ENCODE data around the gene RPL18.
"Not testable (repeated sequence)": the region's sequence is repeated elsewhere in the genome, so short reads cannot be mapped to it uniquely, and the experiment has no call there.

Gene RPL18

DNA sequence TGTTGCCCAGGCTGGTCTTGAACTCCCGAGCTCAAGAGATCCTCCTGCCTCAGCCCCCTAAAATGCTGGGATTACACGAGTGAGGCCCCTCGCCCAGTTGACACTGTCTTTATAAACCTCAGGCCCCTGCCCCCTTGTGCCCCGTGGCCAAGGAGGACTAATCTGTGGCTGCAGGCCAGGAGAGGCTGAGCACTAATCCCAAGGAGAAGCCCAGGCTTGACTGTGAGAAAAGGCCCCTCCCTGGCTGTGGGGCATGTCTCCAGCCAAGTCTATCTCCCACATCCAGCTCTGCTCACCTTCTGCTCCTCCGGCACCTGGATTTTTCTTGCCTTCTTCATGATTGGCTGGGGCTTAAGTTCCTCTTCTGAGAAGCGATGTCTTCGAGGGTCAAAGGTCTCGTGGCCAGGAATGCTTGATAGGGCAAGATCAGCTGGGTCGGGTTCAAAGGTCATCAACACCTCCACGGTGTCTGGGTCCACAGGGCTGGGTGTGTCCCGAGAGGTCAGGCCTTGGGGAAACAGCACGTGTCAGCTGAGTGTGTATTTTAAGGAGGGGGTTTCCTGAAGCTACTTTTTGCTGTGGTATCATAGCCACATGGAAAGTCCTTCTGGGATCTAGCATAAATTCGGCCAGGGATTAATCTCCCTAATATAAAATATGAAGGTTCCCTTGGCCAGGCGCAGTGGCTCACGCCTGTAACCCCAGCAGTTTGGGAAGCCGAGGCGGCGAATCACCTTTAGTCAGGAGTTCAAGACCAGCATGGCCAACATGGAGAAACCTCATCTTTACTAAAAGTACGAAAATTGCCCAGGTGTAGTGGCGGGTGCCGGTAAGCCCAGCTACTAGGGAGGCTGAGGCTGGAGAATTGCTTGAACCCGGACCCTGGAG, 14.4 kb upstream of the RPL18 start:
- peak overlapping the region; percentile 52 for H3K4me3 ChIP-seq (ENCODE audit: low read length)
- H3K27ac ChIP-seq (ENCODE audit: low read depth, low read length) = peak overlapping the region; percentile 67
- peaks cover 16% of the 10 kb centered on the region for H3K36me3 ChIP-seq (ENCODE audit: control insufficient read depth, insufficient read depth, low read length)
- peaks cover 40% of the 10 kb centered on the region for H3K4me1 ChIP-seq (ENCODE audit: control insufficient read depth, insufficient read depth, low read length)
- H3K27me3 ChIP-seq (ENCODE audit: control insufficient read depth, insufficient read depth, low read length) = no peaks in the 10 kb centered on the region
- no peak overlapping the region for H3K9ac ChIP-seq (ENCODE audit: low read length)

DNA sequence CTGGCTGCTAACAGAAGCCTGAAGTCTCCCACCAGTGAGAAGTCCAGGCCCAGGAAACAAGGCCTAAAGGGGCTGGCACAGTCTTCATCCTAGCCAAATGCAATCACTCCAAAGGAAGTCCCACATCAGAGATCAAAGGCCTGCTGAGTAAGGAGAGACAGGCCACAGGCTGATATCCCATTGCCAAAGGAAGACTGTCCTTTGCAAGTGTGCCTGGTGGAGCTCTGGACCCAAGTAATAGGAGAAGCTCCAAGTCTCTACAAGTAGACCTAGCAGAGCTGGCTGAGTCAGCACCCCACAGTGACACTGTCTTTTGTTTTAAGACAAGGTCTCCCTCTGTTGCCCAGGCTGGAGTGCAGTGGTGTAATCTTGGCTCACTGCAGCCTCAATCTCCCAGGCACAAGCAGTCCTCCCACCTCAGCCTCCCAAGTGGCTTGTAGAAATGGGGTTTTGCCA, 13.7 kb upstream of the RPL18 start:
- peak overlapping the region; percentile 43 for H3K27ac ChIP-seq (ENCODE audit: low read depth, low read length)
- H3K4me3 ChIP-seq (ENCODE audit: low read length) = peak overlapping the region; percentile 24
- no peaks in the 10 kb centered on the region for H3K27me3 ChIP-seq (ENCODE audit: control insufficient read depth, insufficient read depth, low read length)
- peaks cover 38% of the 10 kb centered on the region for H3K4me1 ChIP-seq (ENCODE audit: control insufficient read depth, insufficient read depth, low read length)
- H3K9ac ChIP-seq (ENCODE audit: low read length) = no peak overlapping the region
- peaks cover 16% of the 10 kb centered on the region for H3K36me3 ChIP-seq (ENCODE audit: control insufficient read depth, insufficient read depth, low read length)

- H3K27me3 ChIP-seq (ENCODE audit: control insufficient read depth, insufficient read depth, low read length); H3K9ac ChIP-seq (ENCODE audit: low read length): not testable (repeated sequence)
- Histone ChIP-seq H3K4me1 (ENCODE audit: control insufficient read depth, insufficient read depth, low read length) (peaks cover 38% of the 10 kb centered on the region), H3K4me3 (ENCODE audit: low read length) (peak overlapping the region; percentile 2), H3K36me3 (ENCODE audit: control insufficient read depth, insufficient read depth, low read length) (peaks cover 16% of the 10 kb centered on the region), H3K27ac (ENCODE audit: low read depth, low read length) (peak overlapping the region; percentile 43)
These were observed 13.3 kb upstream of the RPL18 start for GRCh38 chr19:48632286-48632685.

GRCh38 chr19:48631225-48631624, 12.2 kb upstream of the RPL18 start:
- H3K9ac ChIP-seq (ENCODE audit: low read length) = peak overlapping the region; percentile 36

GRCh38 chr19:48630296-48631063, 11.5 kb upstream of the RPL18 start:
- Histone ChIP-seq H3K4me1 (ENCODE audit: control insufficient read depth, insufficient read depth, low read length) (peaks cover 38% of the 10 kb centered on the region), H3K36me3 (ENCODE audit: control insufficient read depth, insufficient read depth, low read length) (peaks cover 16% of the 10 kb centered on the region)

More at GRCh38 chr19:48631225-48631624, 12.2 kb upstream of the RPL18 start:
- Histone ChIP-seq H3K27me3 (ENCODE audit: control insufficient read depth, insufficient read depth, low read length) (no peaks in the 10 kb centered on the region), H3K27ac (ENCODE audit: low read depth, low read length) (peak overlapping the region; percentile 74), H3K36me3 (ENCODE audit: control insufficient read depth, insufficient read depth, low read length) (peaks cover 16% of the 10 kb centered on the region), H3K4me1 (ENCODE audit: control insufficient read depth, insufficient read depth, low read length) (peaks cover 38% of the 10 kb centered on the region), H3K4me3 (ENCODE audit: low read length) (no peak overlapping the region)

DNA sequence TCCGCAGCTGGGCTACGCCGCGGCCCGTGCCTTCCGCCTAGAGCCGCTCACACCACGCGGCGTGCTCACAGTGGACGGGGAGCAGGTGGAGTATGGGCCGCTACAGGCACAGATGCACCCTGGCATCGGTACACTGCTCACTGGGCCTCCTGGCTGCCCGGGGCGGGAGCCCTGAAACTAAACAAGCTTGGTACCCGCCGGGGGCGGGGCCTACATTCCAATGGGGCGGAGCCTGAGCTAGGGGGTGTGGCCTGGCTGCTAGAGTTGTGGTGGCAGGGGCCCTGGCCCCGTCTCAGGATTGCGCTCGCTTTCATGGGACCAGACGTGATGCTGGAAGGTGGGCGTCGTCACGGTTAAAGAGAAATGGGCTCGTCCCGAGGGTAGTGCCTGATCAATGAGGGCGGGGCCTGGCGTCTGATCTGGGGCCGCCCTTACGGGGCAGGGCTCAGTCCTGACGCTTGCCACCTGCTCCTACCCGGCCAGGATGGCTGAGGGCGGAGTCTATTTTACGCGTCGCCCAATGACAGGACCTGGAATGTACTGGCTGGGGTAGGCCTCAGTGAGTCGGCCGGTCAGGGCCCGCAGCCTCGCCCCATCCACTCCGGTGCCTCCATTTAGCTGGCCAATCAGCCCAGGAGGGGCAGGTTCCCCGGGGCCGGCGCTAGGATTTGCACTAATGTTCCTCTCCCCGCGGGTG, 10.8 kb upstream of the RPL18 start:
- Histone ChIP-seq H3K4me3 (ENCODE audit: low read length) (peak overlapping the region; percentile 27), H3K27ac (ENCODE audit: low read depth, low read length) (peak overlapping the region; percentile 74), H3K4me1 (ENCODE audit: control insufficient read depth, insufficient read depth, low read length) (peaks cover 33% of the 10 kb centered on the region), H3K27me3 (ENCODE audit: control insufficient read depth, insufficient read depth, low read length) (no peaks in the 10 kb centered on the region), H3K9ac (ENCODE audit: low read length) (peak overlapping the region; percentile 49), H3K36me3 (ENCODE audit: control insufficient read depth, insufficient read depth, low read length) (peaks cover 16% of the 10 kb centered on the region)

More at GRCh38 chr19:48630296-48631063, 11.5 kb upstream of the RPL18 start:
- H3K9ac ChIP-seq (ENCODE audit: low read length) = peak overlapping the region; percentile 49
- peak overlapping the region; percentile 27 for H3K4me3 ChIP-seq (ENCODE audit: low read length)
- H3K27me3 ChIP-seq (ENCODE audit: control insufficient read depth, insufficient read depth, low read length) = no peaks in the 10 kb centered on the region
- peak overlapping the region; percentile 74 for H3K27ac ChIP-seq (ENCODE audit: low read depth, low read length)

DNA sequence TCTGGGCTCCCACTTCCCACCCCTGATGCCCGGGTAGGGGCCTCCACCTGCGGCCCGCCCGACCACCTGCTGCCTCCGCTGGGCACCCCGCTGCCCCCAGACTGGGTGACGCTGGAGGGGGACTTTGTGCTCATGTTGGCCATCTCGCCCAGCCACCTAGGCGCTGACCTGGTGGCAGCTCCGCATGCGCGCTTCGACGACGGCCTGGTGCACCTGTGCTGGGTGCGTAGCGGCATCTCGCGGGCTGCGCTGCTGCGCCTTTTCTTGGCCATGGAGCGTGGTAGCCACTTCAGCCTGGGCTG, 10.3 kb upstream of the RPL18 start:
- peaks cover 16% of the 10 kb centered on the region for H3K36me3 ChIP-seq (ENCODE audit: control insufficient read depth, insufficient read depth, low read length)
- no peak overlapping the region for H3K4me3 ChIP-seq (ENCODE audit: low read length)
- peaks cover 31% of the 10 kb centered on the region for H3K4me1 ChIP-seq (ENCODE audit: control insufficient read depth, insufficient read depth, low read length)
- no peak overlapping the region for H3K9ac ChIP-seq (ENCODE audit: low read length)
- H3K27ac ChIP-seq (ENCODE audit: low read depth, low read length) = peak overlapping the region; percentile 74
- H3K27me3 ChIP-seq (ENCODE audit: control insufficient read depth, insufficient read depth, low read length) = no peaks in the 10 kb centered on the region

- H3K27me3 ChIP-seq (ENCODE audit: control insufficient read depth, insufficient read depth, low read length) = no peaks in the 10 kb centered on the region
- H3K9ac ChIP-seq (ENCODE audit: low read length) = no peak overlapping the region
- peaks cover 28% of the 10 kb centered on the region for H3K4me1 ChIP-seq (ENCODE audit: control insufficient read depth, insufficient read depth, low read length)
- no peak overlapping the region for H3K27ac ChIP-seq (ENCODE audit: low read depth, low read length)
- H3K4me3 ChIP-seq (ENCODE audit: low read length) = no peak overlapping the region
- H3K36me3 ChIP-seq (ENCODE audit: control insufficient read depth, insufficient read depth, low read length) = peaks cover 16% of the 10 kb centered on the region
These were observed 9.7 kb upstream of the RPL18 start for GRCh38 chr19:48628486-48629296.

DNA sequence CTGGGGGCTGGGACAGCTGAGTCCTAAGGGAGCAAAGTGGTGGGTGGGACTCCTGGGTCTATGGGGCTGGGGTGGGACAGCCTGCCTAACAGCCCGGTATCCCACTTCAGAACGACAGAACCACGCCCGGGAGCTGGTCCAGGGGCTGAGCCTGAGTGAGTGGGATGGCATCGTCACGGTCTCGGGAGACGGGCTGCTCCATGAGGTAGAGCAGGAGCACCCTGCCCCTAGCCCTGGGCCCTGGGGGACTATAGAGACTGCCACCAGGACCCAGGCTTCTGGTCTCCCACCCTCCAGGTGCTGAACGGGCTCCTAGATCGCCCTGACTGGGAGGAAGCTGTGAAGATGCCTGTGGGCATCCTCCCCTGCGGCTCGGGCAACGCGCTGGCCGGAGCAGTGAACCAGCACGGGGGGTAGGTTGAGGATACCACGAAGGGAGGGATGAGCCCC, 8.9 kb upstream of the RPL18 start:
- H3K4me1 ChIP-seq (ENCODE audit: control insufficient read depth, insufficient read depth, low read length) = peaks cover 26% of the 10 kb centered on the region
- no peak overlapping the region for H3K27ac ChIP-seq (ENCODE audit: low read depth, low read length)
- no peaks in the 10 kb centered on the region for H3K27me3 ChIP-seq (ENCODE audit: control insufficient read depth, insufficient read depth, low read length)
- H3K9ac ChIP-seq (ENCODE audit: low read length) = no peak overlapping the region
- peaks cover 11% of the 10 kb centered on the region for H3K36me3 ChIP-seq (ENCODE audit: control insufficient read depth, insufficient read depth, low read length)
- H3K4me3 ChIP-seq (ENCODE audit: low read length) = no peak overlapping the region

DNA sequence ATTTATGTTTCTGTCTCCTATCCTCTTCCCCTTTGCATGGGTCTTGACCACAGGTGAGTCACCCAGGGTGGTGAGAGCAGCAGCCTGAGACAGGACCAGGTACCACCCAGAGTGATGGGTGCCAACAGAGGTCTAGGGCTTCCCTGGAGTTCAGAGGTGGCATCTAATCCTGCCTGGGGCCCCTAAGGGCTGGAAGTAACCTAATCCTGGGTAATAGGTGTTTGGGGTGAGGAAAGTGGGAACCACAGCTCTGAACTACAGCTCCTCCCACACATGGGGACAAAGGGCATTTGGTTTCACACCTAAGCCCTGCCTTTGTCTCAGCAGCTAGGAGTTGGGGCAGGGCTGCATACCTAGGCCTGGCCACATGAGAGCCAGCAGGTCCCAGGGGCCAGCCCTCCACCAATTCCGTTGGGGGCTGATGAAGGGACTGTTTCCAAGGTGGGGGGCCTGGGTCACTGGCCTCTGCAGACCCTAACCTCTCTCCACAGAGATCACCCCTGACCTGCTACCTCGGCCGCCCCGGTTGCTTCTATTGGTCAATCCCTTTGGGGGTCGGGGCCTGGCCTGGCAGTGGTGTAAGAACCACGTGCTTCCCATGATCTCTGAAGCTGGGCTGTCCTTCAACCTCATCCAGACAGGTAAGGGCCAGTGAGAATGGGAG, 8.4 kb upstream of the RPL18 start:
- H3K4me1 ChIP-seq (ENCODE audit: control insufficient read depth, insufficient read depth, low read length) = peaks cover 21% of the 10 kb centered on the region
- peaks cover 8% of the 10 kb centered on the region for H3K36me3 ChIP-seq (ENCODE audit: control insufficient read depth, insufficient read depth, low read length)
- no peak overlapping the region for H3K9ac ChIP-seq (ENCODE audit: low read length)
- H3K27me3 ChIP-seq (ENCODE audit: control insufficient read depth, insufficient read depth, low read length) = no peaks in the 10 kb centered on the region
- no peak overlapping the region for H3K4me3 ChIP-seq (ENCODE audit: low read length)
- H3K27ac ChIP-seq (ENCODE audit: low read depth, low read length) = no peak overlapping the region

DNA sequence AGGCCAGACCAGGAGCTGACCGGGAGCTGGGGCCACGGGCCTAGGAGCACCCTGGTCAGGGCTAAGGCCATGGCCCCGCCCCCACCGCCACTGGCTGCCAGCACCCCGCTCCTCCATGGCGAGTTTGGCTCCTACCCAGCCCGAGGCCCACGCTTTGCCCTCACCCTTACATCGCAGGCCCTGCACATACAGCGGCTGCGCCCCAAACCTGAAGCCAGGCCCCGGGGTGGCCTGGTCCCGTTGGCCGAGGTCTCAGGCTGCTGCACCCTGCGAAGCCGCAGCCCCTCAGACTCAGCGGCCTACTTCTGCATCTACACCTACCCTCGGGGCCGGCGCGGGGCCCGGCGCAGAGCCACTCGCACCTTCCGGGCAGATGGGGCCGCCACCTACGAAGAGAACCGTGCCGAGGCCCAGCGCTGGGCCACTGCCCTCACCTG, 6.9 kb upstream of the RPL18 start:
- Histone ChIP-seq H3K9ac (ENCODE audit: low read length) (no peak overlapping the region), H3K36me3 (ENCODE audit: control insufficient read depth, insufficient read depth, low read length) (peaks cover 2% of the 10 kb centered on the region), H3K4me3 (ENCODE audit: low read length) (no peak overlapping the region), H3K27ac (ENCODE audit: low read depth, low read length) (no peak overlapping the region), H3K27me3 (ENCODE audit: control insufficient read depth, insufficient read depth, low read length) (no peaks in the 10 kb centered on the region), H3K4me1 (ENCODE audit: control insufficient read depth, insufficient read depth, low read length) (peaks cover 18% of the 10 kb centered on the region)

All from rectal smooth muscle tissue (tissue), 1 donor.